K562 (cell line): Measurements from ENCODE around the gene MUC16. TPM values are rescaled to one million over a fixed set of nuclear protein-coding genes. Genes with fewer than 3 reads are reported as not detected.
"Not testable (repeated sequence)": the region's sequence is repeated elsewhere in the genome, so short reads cannot be mapped to it uniquely, and the experiment has no call there.

Experiments used
- ATAC-seq: fragments of 200-7000 bp; cut with Tn5 transposase; 3 replicates; pipeline ENCODE4 v1.9.1; 2020; ENCODE audit warnings: moderate library complexity
- BruUV-seq: library from RNA; stranded (reverse); fragments of 400-500 nt; replicated peaks from 2 replicates; lab custom pipeline; 2021; lab: Mats Ljungman, UMichigan
- CTCF ChIA-PET: fragments of 300-600 bp; formaldehyde crosslinking; extraction: SDS; loops from one replicate; lab custom pipeline; 2021; ENCODE audit warnings: low intra/inter-chr PET ratio; lab: Yijun Ruan, JAX
- POLR2A ChIA-PET: fragments of 300-600, 350-650 bp; sonication (Branson Sonifier 250); formaldehyde crosslinking; extraction: SDS; loops from one replicate; lab custom pipeline; 2021; ENCODE audit warnings: antibody characterized with exemption, inconsistent platforms; lab: Yijun Ruan, JAX
- DNase-seq, 4 experiments: peaks; one replicate each; pipeline versions ENCODE4 v3.0.0 to v3.0.0-alpha.2; 2011 to 2018; ENCODE audit warnings: low spot score in 3 of 4, mixed read lengths in 3 of 4; ENCODE audit errors: extremely low read depth in 1 of 4
- FAIRE-seq: peaks from 2 replicates; lab custom pipeline; 2011; peaks lifted over from hg19 to GRCh38; lab: Jason Lieb, UNC
- H2AFZ ChIP-seq: 2 replicates; pipeline ENCODE4 v1.6.0; 2011; ENCODE audit warnings: low read depth, low read length, control low read depth, inconsistent platforms
- H3K27ac ChIP-seq: fragments of 200-600 bp; 3 replicates; pipeline ENCODE4 v1.8.0; 2011; ENCODE audit warnings: low read depth, mild to moderate bottlenecking, control low read depth, inconsistent platforms, low read length, moderate library complexity, mixed read lengths; ENCODE audit errors: extremely low read depth
- H3K27me3 ChIP-seq, 2 experiments: fragments of 300-600 bp in 1 of 2; 2 replicates in 1 of 2; 3 replicates in 1 of 2; pipeline versions ENCODE4 v1.6.0 to v1.8.0; 2011; ENCODE audit warnings: inconsistent platforms in 2 of 2, low read length in 2 of 2, mild to moderate bottlenecking in 1 of 2, mixed read lengths in 1 of 2, moderate library complexity in 1 of 2; ENCODE audit not compliant: control insufficient read depth in 2 of 2, insufficient read depth in 2 of 2
- H3K36me3 ChIP-seq: fragments of 300-600 bp; 3 replicates; pipeline ENCODE4 v1.8.0; 2011; ENCODE audit warnings: mild to moderate bottlenecking, low read length, inconsistent platforms; ENCODE audit not compliant: control insufficient read depth, insufficient read depth
- H3K4me1 ChIP-seq, 2 experiments: fragments of 200-600 bp in 1 of 2; replicated peaks in 1 of 2; 2 replicates in 1 of 2; 3 replicates in 1 of 2; pipeline versions ENCODE4 v1.5.1 to v1.8.0; 2011; ENCODE audit warnings: inconsistent platforms in 2 of 2, low read length in 2 of 2, mild to moderate bottlenecking in 1 of 2, mixed read lengths in 1 of 2, moderate library complexity in 1 of 2; ENCODE audit not compliant: control insufficient read depth in 2 of 2, insufficient read depth in 2 of 2
- H3K4me2 ChIP-seq: 2 replicates; pipeline ENCODE4 v1.6.1; 2011; ENCODE audit warnings: low read length, control low read depth, inconsistent platforms, mixed read lengths; ENCODE audit not compliant: insufficient read depth
- H3K4me3 ChIP-seq: fragments of 200-600 bp; sonication (generic), shearing (Covaris generic); 2 replicates; pipeline ENCODE4 v1.5.1; 2016; ENCODE audit warnings: control low read depth, inconsistent platforms
- H3K79me2 ChIP-seq: fragments of 200-600 bp; 3 replicates; pipeline ENCODE4 v1.8.0; 2011; ENCODE audit warnings: low read length, inconsistent platforms; ENCODE audit not compliant: control insufficient read depth, insufficient read depth
- H3K9ac ChIP-seq, 2 experiments: 2 replicates each; pipeline versions ENCODE4 v1.6.0 to v1.6.1; 2011; ENCODE audit warnings: low read depth in 2 of 2, low read length in 2 of 2, control low read depth in 1 of 2, inconsistent platforms in 1 of 2, mild to moderate bottlenecking in 1 of 2, mixed read lengths in 1 of 2; ENCODE audit not compliant: insufficient read depth in 1 of 2
- H3K9me1 ChIP-seq: one replicate; pipeline ENCODE4 v1.6.0; 2011; ENCODE audit warnings: inconsistent platforms, mild to moderate bottlenecking, low read length, moderate library complexity; ENCODE audit not compliant: control insufficient read depth, insufficient read depth
- H3K9me3 ChIP-seq: replicated peaks from 2 replicates; pipeline ENCODE4 v1.5.1; 2011; ENCODE audit warnings: low read depth, low read length, inconsistent platforms; ENCODE audit not compliant: control insufficient read depth, insufficient read depth
- H4K20me1 ChIP-seq: replicated peaks from 2 replicates; pipeline ENCODE4 v1.6.1; 2011; ENCODE audit warnings: low read length, inconsistent platforms, mixed read lengths; ENCODE audit not compliant: control insufficient read depth, insufficient read depth
- BCOR ChIP-seq: fragments of 450-650 bp; IDR thresholded peaks from 2 replicates; pipeline ENCODE4 v1.6.1; 2016
- RBBP5 ChIP-seq: fragments of 200-600 bp; sonication (generic); IDR thresholded peaks from 2 replicates; pipeline ENCODE4 v1.6.1; 2012; ENCODE audit warnings: borderline replicate concordance, mild to moderate bottlenecking, low read length, control low read depth, inconsistent platforms; ENCODE audit not compliant: insufficient read depth, poor library complexity, severe bottlenecking
- RBM25 ChIP-seq: fragments of 200-400 bp; formaldehyde crosslinking; IDR thresholded peaks from 2 replicates; pipeline ENCODE4 v1.6.1; 2018; ENCODE audit warnings: low read length, low read depth, moderate library complexity; ENCODE audit not compliant: severe bottlenecking
- WGBS: fragments of 100-300 bp; shearing (Covaris generic); methylation state at CpG from one replicate; pipeline ENCODE4 v1.1.6; 2016; ENCODE audit warnings: low coverage, mixed read lengths; ENCODE audit not compliant: insufficient coverage; ENCODE audit errors: missing lambda C conversion rate; 5-methylcytosine and 5-hydroxymethylcytosine counted together
- in situ Hi-C: fragments of 300-500 bp; cut with MboI; formaldehyde crosslinking; loops from 4 replicates; pipeline ENCODE4 v1.15.0; 2018; ENCODE audit warnings: inconsistent platforms, mixed read lengths
- intact Hi-C: fragments of 100-400 bp; cut with micrococcal nuclease; formaldehyde crosslinking; loops from 2 replicates; pipeline ENCODE4 v1.14.2; 2022
- polyA plus RNA-seq, 8 experiments: library from polyadenylated mRNA; depleted of rRNA in 4 of 8; stranded (reverse) in 5 of 8; unstranded in 3 of 8; fragments of >200 nt; fragmentation: Nextera tagmentation in 2 of 8; fragmentation: Illumina TruSeq in 1 of 8; extraction: Ambion mirVana in 2 of 8; extraction: Trizol in 1 of 8; gene quantifications; 2 replicates each; pipeline versions ENCODE4 v1.2.1 to v1.2.3, GENCODE V29; 2011 to 2014; ENCODE audit warnings: inconsistent platforms in 1 of 8, missing spikeins in 1 of 8
- total RNA-seq, 7 experiments: library from RNA; depleted of rRNA in 6 of 7; stranded (reverse); fragments of >200 nt in 6 of 7; fragmentation: Illumina TruSeq in 2 of 7; extraction: Trizol in 2 of 7; gene quantifications; 2 replicates each; pipeline versions ENCODE4 v1.2.1 to v1.2.3, GENCODE V29; 2011 to 2021; ENCODE audit warnings: low replicate concordance in 1 of 7
- TF ChIP-seq, protein P1 (sequence below): fragments of 450-650 bp; formaldehyde crosslinking; IDR thresholded peaks from 2 replicates; pipeline ENCODE4 v1.4.0; 2020; ENCODE audit warnings: mild to moderate bottlenecking, moderate library complexity

Gene MUC16
- total and polyA plus RNA-seq, 9 of the 15 experiments (the other 6 are each of a cell fraction or from before 2014, with no cell fraction given) = not detected

DNA sequence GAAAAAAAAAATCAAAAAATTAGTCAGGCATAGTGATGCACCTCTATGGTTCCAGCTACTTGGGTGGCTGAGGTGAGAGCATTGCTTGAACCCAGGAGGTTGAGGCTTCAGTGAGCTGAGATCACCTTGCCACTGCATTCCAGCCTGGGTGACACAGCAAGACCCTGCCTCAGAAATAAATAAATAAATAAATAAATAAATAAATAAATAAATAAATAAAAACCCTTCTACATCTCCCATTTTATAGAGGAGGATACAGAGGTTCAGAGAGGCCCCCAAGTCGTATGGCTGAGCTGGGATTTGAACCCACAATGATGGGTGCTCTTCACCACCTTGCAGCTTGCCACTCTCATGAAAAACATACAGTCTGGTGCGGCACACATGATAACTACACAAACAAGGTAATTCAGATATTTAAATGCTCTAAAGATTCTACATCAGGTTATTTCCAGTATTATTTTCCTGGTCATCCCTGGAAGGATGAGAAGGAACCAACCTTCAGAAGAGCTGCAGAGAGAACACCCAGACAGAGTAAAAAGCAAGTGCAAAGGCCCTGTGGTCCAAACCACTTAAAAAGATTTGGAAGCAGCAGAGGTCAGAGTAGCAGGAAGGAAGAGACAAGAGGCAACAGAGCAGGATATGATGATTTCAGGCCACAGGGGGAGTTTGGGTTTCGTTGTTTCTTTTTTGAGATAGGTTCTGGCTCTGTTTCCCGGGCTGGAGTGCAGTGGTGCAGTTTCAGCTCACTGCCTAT, 47.5 kb upstream of the MUC16 start:
- FAIRE-seq (no peak), ATAC-seq (no peak), DNase-seq (no peak)
- POLR2A ChIA-PET = no interaction called here
- no peak overlapping the region for H3K9ac ChIP-seq
- H3K27me3 ChIP-seq = peaks cover 0 to 6% of the 10 kb centered on the region in 2 experiments; a peak in 1 of 5 replicates
- H3K27ac ChIP-seq = no peak overlapping the region
- H2AFZ ChIP-seq = no peak overlapping the region
- H4K20me1 ChIP-seq = no peaks in the 10 kb centered on the region
- intact Hi-C loops (no loop called here), in situ Hi-C loops (no loop called here)
- TF ChIP-seq, protein P1, sequence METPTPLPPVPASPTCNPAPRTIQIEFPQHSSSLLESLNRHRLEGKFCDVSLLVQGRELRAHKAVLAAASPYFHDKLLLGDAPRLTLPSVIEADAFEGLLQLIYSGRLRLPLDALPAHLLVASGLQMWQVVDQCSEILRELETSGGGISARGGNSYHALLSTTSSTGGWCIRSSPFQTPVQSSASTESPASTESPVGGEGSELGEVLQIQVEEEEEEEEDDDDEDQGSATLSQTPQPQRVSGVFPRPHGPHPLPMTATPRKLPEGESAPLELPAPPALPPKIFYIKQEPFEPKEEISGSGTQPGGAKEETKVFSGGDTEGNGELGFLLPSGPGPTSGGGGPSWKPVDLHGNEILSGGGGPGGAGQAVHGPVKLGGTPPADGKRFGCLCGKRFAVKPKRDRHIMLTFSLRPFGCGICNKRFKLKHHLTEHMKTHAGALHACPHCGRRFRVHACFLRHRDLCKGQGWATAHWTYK (CRISPR knock-in tag) = no peak
- peak; percentile 23; the same call in 1 of the 2 replicates for TF ChIP-seq BCOR
- TF ChIP-seq RBM25 = peak; percentile 71
- no peak for TF ChIP-seq RBBP5
- no TSS peak for BruUV-seq
- H3K4me3 ChIP-seq = no peak overlapping the region
- peaks cover 3 to 6% of the 10 kb centered on the region in 2 experiments; a peak in 2 of 5 replicates for H3K4me1 ChIP-seq
- no peaks in the 10 kb centered on the region for H3K79me2 ChIP-seq
- WGBS = 33% methylated on average over 4 of the region's 4 CpGs
- no peak overlapping the region for H3K4me2 ChIP-seq
- CTCF ChIA-PET = no interaction called here
- H3K9me3 ChIP-seq = no peaks in the 10 kb centered on the region
- no peaks in the 10 kb centered on the region for H3K36me3 ChIP-seq
- no peaks in the 10 kb centered on the region for H3K9me1 ChIP-seq

DNA sequence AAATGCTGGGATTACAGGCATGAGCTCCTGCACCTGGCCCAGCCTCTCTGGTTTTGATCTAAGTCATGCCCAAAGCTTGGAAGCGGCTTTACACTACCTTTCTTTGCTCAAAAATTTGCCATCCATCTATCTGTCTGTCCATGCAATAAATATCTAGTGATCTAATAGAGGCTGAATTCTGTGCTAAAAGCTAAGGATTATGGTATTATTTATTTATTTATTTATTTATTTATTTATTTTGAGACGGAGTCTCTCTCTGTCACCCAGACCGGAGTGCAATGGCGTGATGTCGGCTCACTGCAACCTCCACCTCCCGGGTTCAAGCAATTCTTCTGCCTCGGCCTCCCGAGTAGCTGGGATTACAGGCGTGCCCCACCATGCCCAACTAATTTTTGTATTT, 45.9 kb upstream of the MUC16 start:
- H3K9me1 ChIP-seq, H3K9ac ChIP-seq, H3K36me3 ChIP-seq, H3K4me1 ChIP-seq, H3K9me3 ChIP-seq, FAIRE-seq, H3K27ac ChIP-seq, CTCF ChIA-PET, H3K27me3 ChIP-seq, H4K20me1 ChIP-seq, intact Hi-C loops, H3K4me2 ChIP-seq, H3K4me3 ChIP-seq, DNase-seq, H3K79me2 ChIP-seq, in situ Hi-C loops, H2AFZ ChIP-seq, BruUV-seq, ATAC-seq: not testable (repeated sequence)
- POLR2A ChIA-PET = interaction anchor here (1.7 kb wide), 1 partner anchor 10 kb away, joined by 5 read pairs; no protein-coding TSS in a partner anchor
- WGBS = 25% methylated on average over 9 of the region's 9 CpGs
